GM12878 (cell line): ENCODE results near the gene FASTK. TPM values are rescaled to one million over a fixed set of nuclear protein-coding genes. Genes with fewer than 3 reads are reported as not detected.

Source experiments
- ATAC-seq: fragments of 200-7000 bp; cut with Tn5 transposase; 3 replicates; pipeline ENCODE4 v1.9.1; 2020; ENCODE audit warnings: mild to moderate bottlenecking, moderate library complexity
- BruUV-seq: library from RNA; stranded (reverse); fragments of 400-500 nt; replicated peaks from 2 replicates; lab custom pipeline; 2021; lab: Mats Ljungman, UMichigan
- CTCF ChIA-PET: fragments of 300-600 bp; sonication (Branson Sonifier 250); formaldehyde crosslinking; extraction: SDS; loops from one replicate; lab custom pipeline; 2021; ENCODE audit warnings: inconsistent platforms; lab: Yijun Ruan, JAX
- POLR2A ChIA-PET: fragments of 350-600 bp; formaldehyde crosslinking; extraction: SDS; loops from one replicate; lab custom pipeline; 2021; ENCODE audit warnings: inconsistent platforms; lab: Charles Lee
- RAD21 ChIA-PET: fragments of 300-600 bp; sonication (Branson Sonifier 250); formaldehyde crosslinking; loops from one replicate; lab custom pipeline; 2023; ENCODE audit warnings: antibody characterized with exemption; ENCODE audit not compliant: unreplicated experiment; lab: Charles Lee
- SMC1A ChIA-PET: fragments of 300-600 bp; sonication (Branson Sonifier 250); formaldehyde crosslinking; loops from one replicate; lab custom pipeline; 2023; ENCODE audit not compliant: unreplicated experiment, uncharacterized antibody; lab: Charles Lee
- DNase-seq: peaks from one replicate; pipeline ENCODE4 v3.0.0-alpha.2; 2011; ENCODE audit warnings: low read depth, low spot score
- FAIRE-seq: peaks from 3 replicates; lab custom pipeline; 2011; peaks lifted over from hg19 to GRCh38; lab: Jason Lieb, UNC
- H2AFZ ChIP-seq: 2 replicates; pipeline ENCODE4 v1.6.0; 2011; ENCODE audit warnings: low read depth, low read length, control low read depth; ENCODE audit not compliant: control insufficient read depth
- H3K27ac ChIP-seq: 2 replicates; pipeline ENCODE4 v1.5.1; 2011; ENCODE audit warnings: control low read depth; ENCODE audit not compliant: control insufficient read depth, insufficient read depth
- H3K27me3 ChIP-seq, 2 experiments: replicated peaks in 1 of 2; 2 replicates each; pipeline versions ENCODE4 v1.6.0 to v1.6.1; 2011; ENCODE audit warnings: low read length in 1 of 2; ENCODE audit not compliant: control insufficient read depth in 2 of 2, insufficient read depth in 2 of 2
- H3K36me3 ChIP-seq, 2 experiments: 2 replicates each; pipeline ENCODE4 v1.5.1; 2011; ENCODE audit warnings: low read length in 1 of 2; ENCODE audit not compliant: control insufficient read depth in 2 of 2, insufficient read depth in 2 of 2
- H3K4me1 ChIP-seq: 2 replicates; pipeline ENCODE4 v1.6.1; 2011; ENCODE audit warnings: mild to moderate bottlenecking, low read length, moderate library complexity, mixed read lengths; ENCODE audit not compliant: control insufficient read depth, insufficient read depth
- H3K4me2 ChIP-seq: 2 replicates; pipeline ENCODE4 v1.6.0; 2011; ENCODE audit warnings: control low read depth; ENCODE audit not compliant: control insufficient read depth, insufficient read depth
- H3K4me3 ChIP-seq: fragments of 200-600 bp; sonication (generic); 2 replicates; pipeline ENCODE4 v1.5.1; 2016
- H3K79me2 ChIP-seq: 2 replicates; pipeline ENCODE4 v1.6.0; 2011; ENCODE audit warnings: low read length; ENCODE audit not compliant: control insufficient read depth, insufficient read depth
- H3K9ac ChIP-seq: 2 replicates; pipeline ENCODE4 v1.8.0; 2011; ENCODE audit warnings: low read length, control low read depth, mixed read lengths; ENCODE audit not compliant: control insufficient read depth, insufficient read depth
- H3K9me3 ChIP-seq: replicated peaks from 3 replicates; pipeline ENCODE4 v1.5.1; 2011; ENCODE audit warnings: mild to moderate bottlenecking, low read length; ENCODE audit not compliant: control insufficient read depth, insufficient read depth
- H4K20me1 ChIP-seq: 2 replicates; pipeline ENCODE4 v1.6.0; 2011; ENCODE audit not compliant: control insufficient read depth, insufficient read depth
- CBX3 ChIP-seq: fragments of 200-600 bp; sonication (generic); IDR thresholded peaks from 2 replicates; pipeline ENCODE4 v1.6.1; 2016; ENCODE audit warnings: low read depth, borderline replicate concordance
- ESRRA ChIP-seq: IDR thresholded peaks from 2 replicates; pipeline ENCODE4 v1.6.1; 2012; ENCODE audit warnings: mild to moderate bottlenecking, low read length, improper control_type of control experiment
- EZH2 ChIP-seq: IDR thresholded peaks from 2 replicates; pipeline ENCODE4 v1.6.1; 2012; ENCODE audit warnings: low read depth, mild to moderate bottlenecking, control low read depth, inconsistent platforms, low read length, borderline replicate concordance; ENCODE audit not compliant: control insufficient read depth
- FOXK2 ChIP-seq: fragments of 450-650 bp; IDR thresholded peaks from 2 replicates; pipeline ENCODE4 v1.6.1; 2017; ENCODE audit warnings: mild to moderate bottlenecking, moderate library complexity
- HDAC6 ChIP-seq: fragments of 200-600 bp; sonication (generic); IDR thresholded peaks from one replicate; pipeline ENCODE4 v1.8.0; 2017; ENCODE audit warnings: antibody characterized with exemption; ENCODE audit not compliant: unreplicated experiment
- IKZF1 ChIP-seq: fragments of 450-650 bp; conservative IDR thresholded peaks from 2 replicates; pipeline ENCODE4 v1.6.1; 2017; ENCODE audit warnings: antibody characterized with exemption, mild to moderate bottlenecking
- ZNF207 ChIP-seq: fragments of 450-650 bp; IDR thresholded peaks from 2 replicates; pipeline ENCODE4 v1.6.1; 2014; ENCODE audit warnings: antibody characterized with exemption, mild to moderate bottlenecking, borderline replicate concordance
- WGBS: methylation state at CpG from one replicate; pipeline ENCODE4 v1.1.6; 2016; ENCODE audit warnings: low lambda C conversion rate; ENCODE audit not compliant: insufficient replicate concordance, insufficient coverage; ENCODE audit errors: missing lambda C conversion rate; 5-methylcytosine and 5-hydroxymethylcytosine counted together
- in situ Hi-C: fragments of 300-500 bp; cut with MboI; formaldehyde crosslinking; loops from 9 replicates; pipeline ENCODE4 v1.14.3; 2018; ENCODE audit warnings: mixed read lengths
- intact Hi-C: fragments of 100-400 bp; cut with micrococcal nuclease; formaldehyde crosslinking; loops from one replicate; pipeline ENCODE4 v1.14.2; 2022; ENCODE audit not compliant: unreplicated experiment
- polyA plus RNA-seq, 11 experiments: library from polyadenylated mRNA; depleted of rRNA in 4 of 11; unstranded in 6 of 11; stranded (reverse) in 5 of 11; fragments of >200 nt; fragmentation: Nextera tagmentation in 4 of 11; fragmentation: Illumina TruSeq in 1 of 11; extraction: Ambion mirVana in 4 of 11; extraction: Trizol in 1 of 11; gene quantifications; 1 replicate in 1 of 11; 2 replicates in 10 of 11; pipeline versions ENCODE4 v1.2.1 to v1.2.3, GENCODE V29; 2011 to 2016; ENCODE audit warnings: inconsistent platforms in 2 of 11, missing spikeins in 2 of 11, low read depth in 1 of 11
- total RNA-seq, 4 experiments: library from RNA; depleted of rRNA in 3 of 4; stranded (reverse); fragments of >200 nt in 3 of 4; fragmentation: Illumina TruSeq in 1 of 4; extraction: Trizol in 1 of 4; gene quantifications; 2 replicates each; pipeline versions ENCODE4 v1.2.1 to v1.2.3, GENCODE V29; 2013 to 2021
- TF ChIP-seq, protein P1 (sequence below), 3 experiments: IDR thresholded peaks in 2 of 3; conservative IDR thresholded peaks in 1 of 3; 2 replicates each; pipeline ENCODE4 v1.5.1; 2011; ENCODE audit warnings: low read depth in 3 of 3, low read length in 3 of 3, mild to moderate bottlenecking in 3 of 3, control low read depth in 2 of 3, moderate library complexity in 2 of 3, inconsistent platforms in 1 of 3, mixed read lengths in 1 of 3; ENCODE audit not compliant: control insufficient read depth in 2 of 3, insufficient read depth in 1 of 3; ENCODE audit errors: extremely low read depth in 1 of 3
- TF ChIP-seq, protein P2 (sequence below): IDR thresholded peaks from 2 replicates; pipeline ENCODE4 v1.6.1; 2011; ENCODE audit warnings: low read depth, mild to moderate bottlenecking, low read length, moderate library complexity, borderline replicate concordance; ENCODE audit errors: extremely low read depth

The FASTK gene
- total and polyA plus RNA-seq, 10 of the 15 experiments (the other 5 are each of a cell fraction or from before 2014, with no cell fraction given), result 0.19 to 102 (median 54.5) TPM

DNA sequence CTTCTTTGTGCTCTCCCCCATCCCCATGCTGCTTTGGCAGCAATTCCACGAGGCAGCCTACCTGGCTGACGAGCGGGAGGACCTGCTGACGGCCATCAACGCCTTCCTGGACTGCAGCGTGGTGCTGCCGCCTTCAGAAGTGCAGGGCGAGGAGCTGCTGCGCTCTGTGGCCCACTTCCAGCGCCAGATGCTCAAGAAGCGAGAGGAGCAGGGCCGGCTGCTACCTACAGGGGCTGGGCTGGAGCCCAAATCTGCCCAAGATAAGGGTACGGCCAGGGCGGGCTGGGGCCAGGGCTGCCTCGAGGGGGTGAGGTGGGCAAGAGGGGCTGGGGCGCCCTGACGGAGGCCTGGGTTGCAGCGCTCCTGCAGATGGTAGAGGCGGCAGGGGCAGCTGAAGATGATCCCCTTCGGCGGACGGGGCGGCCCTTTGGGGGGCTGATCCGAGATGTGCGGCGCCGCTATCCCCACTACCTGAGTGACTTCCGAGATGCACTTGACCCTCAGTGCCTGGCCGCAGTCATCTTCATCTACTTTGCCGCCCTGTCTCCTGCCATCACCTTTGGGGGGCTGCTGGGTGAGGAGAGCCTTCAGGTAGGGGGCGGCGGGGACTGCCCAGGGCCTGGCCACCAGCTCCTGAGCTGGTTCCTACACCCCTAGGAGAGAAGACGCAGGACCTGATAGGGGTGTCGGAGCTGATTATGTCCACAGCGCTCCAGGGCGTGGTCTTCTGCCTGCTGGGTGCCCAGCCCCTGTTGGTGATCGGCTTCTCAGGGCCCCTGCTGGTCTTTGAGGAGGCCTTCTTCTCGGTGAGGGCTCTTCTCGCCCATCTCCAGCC lies 9.4 kb downstream of the FASTK start:
- no peak for ATAC-seq
- TF ChIP-seq, protein P1, sequence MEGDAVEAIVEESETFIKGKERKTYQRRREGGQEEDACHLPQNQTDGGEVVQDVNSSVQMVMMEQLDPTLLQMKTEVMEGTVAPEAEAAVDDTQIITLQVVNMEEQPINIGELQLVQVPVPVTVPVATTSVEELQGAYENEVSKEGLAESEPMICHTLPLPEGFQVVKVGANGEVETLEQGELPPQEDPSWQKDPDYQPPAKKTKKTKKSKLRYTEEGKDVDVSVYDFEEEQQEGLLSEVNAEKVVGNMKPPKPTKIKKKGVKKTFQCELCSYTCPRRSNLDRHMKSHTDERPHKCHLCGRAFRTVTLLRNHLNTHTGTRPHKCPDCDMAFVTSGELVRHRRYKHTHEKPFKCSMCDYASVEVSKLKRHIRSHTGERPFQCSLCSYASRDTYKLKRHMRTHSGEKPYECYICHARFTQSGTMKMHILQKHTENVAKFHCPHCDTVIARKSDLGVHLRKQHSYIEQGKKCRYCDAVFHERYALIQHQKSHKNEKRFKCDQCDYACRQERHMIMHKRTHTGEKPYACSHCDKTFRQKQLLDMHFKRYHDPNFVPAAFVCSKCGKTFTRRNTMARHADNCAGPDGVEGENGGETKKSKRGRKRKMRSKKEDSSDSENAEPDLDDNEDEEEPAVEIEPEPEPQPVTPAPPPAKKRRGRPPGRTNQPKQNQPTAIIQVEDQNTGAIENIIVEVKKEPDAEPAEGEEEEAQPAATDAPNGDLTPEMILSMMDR (IDR thresholded peaks at IDR 0.05 in 2 of 3, conservative IDR thresholded peaks at IDR 0.05 in 1 of 3; ENCODE audit: control insufficient read depth in 2 of 3, extremely low read depth in 1 of 3, insufficient read depth in 1 of 3, low read depth in 3 of 3, low read length in 3 of 3), result no peak
- TF ChIP-seq, protein P2, sequence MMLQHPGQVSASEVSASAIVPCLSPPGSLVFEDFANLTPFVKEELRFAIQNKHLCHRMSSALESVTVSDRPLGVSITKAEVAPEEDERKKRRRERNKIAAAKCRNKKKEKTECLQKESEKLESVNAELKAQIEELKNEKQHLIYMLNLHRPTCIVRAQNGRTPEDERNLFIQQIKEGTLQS, result no peak
- TF ChIP-seq CBX3, result no peak
- no peak for TF ChIP-seq ZNF207
- TF ChIP-seq IKZF1, result no peak
- TF ChIP-seq HDAC6, result no peak
- no peak for TF ChIP-seq FOXK2
- TF ChIP-seq ESRRA, result no peak
- TF ChIP-seq EZH2, result no peak
- TF ChIP-seq, all 136 proteins: peak for 0
- 94% methylated on average over 39 of the region's 39 CpGs for WGBS

More for the DNA sequence above, 9.4 kb downstream of the FASTK start:
- no TSS peak for BruUV-seq
- ChIA-PET POLR2A (no interaction called here), SMC1A (no interaction called here), RAD21 (no interaction called here), CTCF (no interaction called here)
- no peak overlapping the region for H3K4me3 ChIP-seq
- in situ Hi-C loops, result no loop called here
- no peaks in the 10 kb centered on the region for H3K79me2 ChIP-seq
- no peaks in the 10 kb centered on the region for H3K9me3 ChIP-seq
- no peaks in the 10 kb centered on the region for H3K27me3 ChIP-seq
- no peak for DNase-seq
- peaks cover 11 to 33% of the 10 kb centered on the region in 2 experiments; a peak in 3 of 4 replicates for H3K36me3 ChIP-seq
- no peak overlapping the region for H3K4me2 ChIP-seq
- H3K9ac ChIP-seq, result no peak overlapping the region
- no peak overlapping the region for H3K27ac ChIP-seq
- no peaks in the 10 kb centered on the region for H4K20me1 ChIP-seq
- H3K4me1 ChIP-seq, result no peaks in the 10 kb centered on the region
- intact Hi-C loops, result no loop called here
- no peak overlapping the region for H2AFZ ChIP-seq
- no peak for FAIRE-seq
